ENCODE data around the gene GSTA2.

DNA sequence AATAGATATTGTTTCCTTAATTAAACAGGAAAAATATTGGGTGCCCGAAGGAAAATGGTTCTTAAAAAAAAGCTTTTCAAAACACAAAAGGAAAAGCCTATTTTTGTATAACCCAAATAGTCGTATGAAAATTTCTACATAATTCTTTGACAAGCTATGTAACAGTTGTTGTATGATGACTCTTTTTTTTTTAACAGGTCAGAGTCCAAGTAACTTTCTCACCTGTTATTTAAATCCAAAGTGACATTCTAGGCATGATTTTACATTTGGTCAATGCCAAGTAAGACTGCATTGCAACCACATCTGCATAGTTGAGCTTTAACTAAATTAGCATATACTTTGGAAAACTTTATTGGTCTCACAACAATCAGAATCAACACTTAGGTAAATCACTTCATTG, 24.1 kb downstream of the GSTA2 start:
- TF ChIP-seq, protein P1, sequence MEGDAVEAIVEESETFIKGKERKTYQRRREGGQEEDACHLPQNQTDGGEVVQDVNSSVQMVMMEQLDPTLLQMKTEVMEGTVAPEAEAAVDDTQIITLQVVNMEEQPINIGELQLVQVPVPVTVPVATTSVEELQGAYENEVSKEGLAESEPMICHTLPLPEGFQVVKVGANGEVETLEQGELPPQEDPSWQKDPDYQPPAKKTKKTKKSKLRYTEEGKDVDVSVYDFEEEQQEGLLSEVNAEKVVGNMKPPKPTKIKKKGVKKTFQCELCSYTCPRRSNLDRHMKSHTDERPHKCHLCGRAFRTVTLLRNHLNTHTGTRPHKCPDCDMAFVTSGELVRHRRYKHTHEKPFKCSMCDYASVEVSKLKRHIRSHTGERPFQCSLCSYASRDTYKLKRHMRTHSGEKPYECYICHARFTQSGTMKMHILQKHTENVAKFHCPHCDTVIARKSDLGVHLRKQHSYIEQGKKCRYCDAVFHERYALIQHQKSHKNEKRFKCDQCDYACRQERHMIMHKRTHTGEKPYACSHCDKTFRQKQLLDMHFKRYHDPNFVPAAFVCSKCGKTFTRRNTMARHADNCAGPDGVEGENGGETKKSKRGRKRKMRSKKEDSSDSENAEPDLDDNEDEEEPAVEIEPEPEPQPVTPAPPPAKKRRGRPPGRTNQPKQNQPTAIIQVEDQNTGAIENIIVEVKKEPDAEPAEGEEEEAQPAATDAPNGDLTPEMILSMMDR (IDR thresholded peaks at IDR 0.05), result no peak
- TF ChIP-seq POLR2A (IDR thresholded peaks at IDR 0.05), result no peak

Data from esophagus squamous epithelium (tissue), 4 donors.